OCI-LY1 (cell line): ENCODE results near the gene IFT43.

Experiments
- CTCF ChIP-seq: fragments of 200-600 bp; sonication (generic), shearing (Covaris generic); IDR thresholded peaks from 2 replicates; pipeline ENCODE4 v1.5.1; 2017; ENCODE audit warnings: mild to moderate bottlenecking, antibody characterized with exemption, low read length, moderate library complexity, mixed read lengths
- EZH2 ChIP-seq: fragments of 200-600 bp; sonication (generic), shearing (Covaris generic); IDR thresholded peaks from 2 replicates; pipeline ENCODE4 v1.8.0; 2017; ENCODE audit warnings: borderline replicate concordance, mixed run types, mild to moderate bottlenecking, antibody characterized with exemption, low read length, moderate library complexity, mixed read lengths

- TF ChIP-seq CTCF: no peak
- no peak for TF ChIP-seq EZH2
Observed at GRCh38 chr14:76080025-76080424, 94.5 kb downstream of the IFT43 start.
